Cardiac fibroblast (primary cell): Measurements from ENCODE around the gene TFEB.

Experiments
- DNase-seq, 2 donors: peaks; one replicate each; pipeline versions ENCODE4 v3.0.0 to v3.0.0-alpha.2; 2010; ENCODE audit warnings: low read depth in 2 of 2
- H3K4me3 ChIP-seq, 2 donors: replicated peaks in 1 of 2; 1 replicate in 1 of 2; 2 replicates in 1 of 2; pipeline ENCODE4 v1.5.1; 2011; ENCODE audit warnings: low read depth in 2 of 2, low read length in 2 of 2, mild to moderate bottlenecking in 2 of 2, moderate library complexity in 1 of 2
- TF ChIP-seq, protein P1 (sequence below): IDR thresholded peaks from one replicate; pipeline ENCODE4 v1.5.1; 2011; ENCODE audit warnings: low read depth, mild to moderate bottlenecking, low read length, inconsistent platforms

The TFEB gene

DNA sequence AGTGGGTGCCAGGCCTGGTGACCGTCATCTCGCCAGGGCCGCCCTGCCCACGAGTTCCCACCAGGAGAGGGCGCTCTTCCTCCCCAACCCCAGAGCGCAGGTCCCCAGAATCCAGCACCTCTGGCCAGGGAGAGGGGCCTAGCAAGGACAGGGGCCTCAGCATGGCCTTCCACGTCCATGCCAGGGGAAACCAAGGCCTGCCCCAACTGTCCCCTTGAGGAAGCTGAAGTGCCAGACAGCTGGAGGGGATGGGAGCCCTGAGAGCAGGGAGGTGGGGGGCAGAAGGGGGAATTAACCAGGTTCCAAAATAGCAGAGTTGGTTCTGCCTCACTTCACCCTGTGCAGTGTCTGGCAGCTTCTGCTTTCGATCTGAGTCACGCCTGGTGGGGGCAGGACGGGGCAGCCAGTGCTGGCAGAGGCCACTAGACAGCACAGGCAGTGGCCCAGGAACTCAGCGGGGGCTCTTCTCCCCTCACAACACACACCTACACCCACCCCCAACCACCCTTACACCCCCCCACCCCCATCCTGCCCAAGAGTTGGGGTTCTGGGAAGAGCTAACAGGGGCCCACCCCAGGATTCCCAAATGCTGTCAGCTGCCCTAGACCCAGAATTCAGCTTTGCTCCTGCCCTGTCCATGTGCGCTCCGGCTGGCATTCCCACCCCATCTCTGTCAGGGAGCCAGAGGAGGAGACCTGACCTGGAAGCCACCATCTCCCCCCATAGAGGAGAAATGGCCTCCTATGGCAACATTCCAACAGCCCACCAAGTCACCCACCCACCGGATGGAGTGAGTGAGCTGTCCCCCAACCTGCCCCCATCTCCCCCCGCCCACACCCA is 29.2 kb downstream of the TFEB start:
- DNase-seq: peak; percentile 74
- no peak overlapping the region for H3K4me3 ChIP-seq
- TF ChIP-seq, protein P1, sequence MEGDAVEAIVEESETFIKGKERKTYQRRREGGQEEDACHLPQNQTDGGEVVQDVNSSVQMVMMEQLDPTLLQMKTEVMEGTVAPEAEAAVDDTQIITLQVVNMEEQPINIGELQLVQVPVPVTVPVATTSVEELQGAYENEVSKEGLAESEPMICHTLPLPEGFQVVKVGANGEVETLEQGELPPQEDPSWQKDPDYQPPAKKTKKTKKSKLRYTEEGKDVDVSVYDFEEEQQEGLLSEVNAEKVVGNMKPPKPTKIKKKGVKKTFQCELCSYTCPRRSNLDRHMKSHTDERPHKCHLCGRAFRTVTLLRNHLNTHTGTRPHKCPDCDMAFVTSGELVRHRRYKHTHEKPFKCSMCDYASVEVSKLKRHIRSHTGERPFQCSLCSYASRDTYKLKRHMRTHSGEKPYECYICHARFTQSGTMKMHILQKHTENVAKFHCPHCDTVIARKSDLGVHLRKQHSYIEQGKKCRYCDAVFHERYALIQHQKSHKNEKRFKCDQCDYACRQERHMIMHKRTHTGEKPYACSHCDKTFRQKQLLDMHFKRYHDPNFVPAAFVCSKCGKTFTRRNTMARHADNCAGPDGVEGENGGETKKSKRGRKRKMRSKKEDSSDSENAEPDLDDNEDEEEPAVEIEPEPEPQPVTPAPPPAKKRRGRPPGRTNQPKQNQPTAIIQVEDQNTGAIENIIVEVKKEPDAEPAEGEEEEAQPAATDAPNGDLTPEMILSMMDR: peak; percentile 63

DNA sequence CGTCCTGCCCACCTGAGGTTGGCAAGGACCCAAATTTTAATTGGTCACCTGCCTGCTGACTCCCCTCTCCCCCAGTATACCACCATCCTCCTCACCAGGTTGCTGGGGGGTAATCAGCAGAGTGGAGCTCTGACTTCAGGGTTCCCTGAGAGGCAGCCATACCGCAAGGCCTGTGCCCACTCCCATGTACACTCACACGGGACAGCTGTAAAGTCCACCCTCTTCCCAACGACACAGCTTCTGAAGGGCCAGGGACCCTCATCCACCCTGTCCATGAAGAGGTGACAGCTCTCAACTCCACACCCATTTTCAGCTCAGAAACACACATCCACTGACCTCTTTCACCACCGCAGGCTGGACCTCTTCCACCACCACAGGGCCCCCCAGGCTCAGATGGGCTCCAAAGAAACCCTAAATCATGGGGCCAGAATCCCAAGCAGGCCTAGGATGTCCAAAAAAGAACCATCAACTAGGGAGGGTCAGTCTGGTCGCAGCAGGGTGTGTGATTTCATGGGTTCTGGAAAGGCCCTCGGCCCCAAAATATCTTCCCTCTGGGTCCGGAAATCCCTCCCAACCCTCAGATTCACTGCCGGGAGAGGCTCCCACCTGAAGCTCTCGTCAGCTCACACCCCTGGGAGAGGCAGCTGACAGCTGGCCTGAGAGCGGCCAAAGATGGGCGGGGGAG is 30.0 kb downstream of the TFEB start:
- TF ChIP-seq, protein P1: no peak
- no peak overlapping the region for H3K4me3 ChIP-seq

GRCh38 chr6:41704656-41705310 is 30.6 kb downstream of the TFEB start:
- TF ChIP-seq, protein P1: no peak
- no peak overlapping the region for H3K4me3 ChIP-seq
- DNase-seq: no peak

More for the DNA sequence above, 30.0 kb downstream of the TFEB start:
- no peak for DNase-seq

DNA sequence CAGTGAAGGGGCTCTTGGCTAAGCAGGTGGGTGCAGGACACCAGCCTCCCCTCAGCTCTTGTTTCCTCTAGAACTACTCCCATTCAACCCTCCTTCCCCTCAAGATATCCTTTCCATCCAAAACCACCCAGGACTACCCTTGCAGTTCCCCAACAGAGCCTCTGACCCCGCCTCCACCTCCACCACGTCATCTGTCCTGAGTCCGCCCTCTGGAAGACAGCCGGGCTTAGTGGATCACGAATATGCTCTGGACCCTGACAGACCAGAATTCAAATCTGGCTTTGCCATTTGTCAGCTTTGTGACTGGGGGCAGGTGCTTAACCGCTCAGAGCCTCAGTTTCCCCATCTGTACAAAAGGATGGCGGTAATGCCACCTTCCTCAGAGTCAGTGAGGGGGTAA is 31.4 kb downstream of the TFEB start:
- no peak overlapping the region for H3K4me3 ChIP-seq
- TF ChIP-seq, protein P1: no peak
- DNase-seq: no peak

GRCh38 chr6:41702771-41703494 is 32.5 kb downstream of the TFEB start:
- no peak overlapping the region for H3K4me3 ChIP-seq
- TF ChIP-seq, protein P1: no peak
- DNase-seq: no peak

- TF ChIP-seq, protein P1: no peak
- H3K4me3 ChIP-seq: no peak overlapping the region
- no peak for DNase-seq
These were observed 33.2 kb downstream of the TFEB start for GRCh38 chr6:41702089-41702745.
